WTC11 (cell line): ENCODE results near the gene C1QL1. TPM values are rescaled to one million over a fixed set of nuclear protein-coding genes. Genes with fewer than 3 reads are reported as not detected.
A peak's percentile ranks its signal among the peaks of the same experiment; 100 is the strongest.

ENCODE experiments used
- ATAC-seq: fragments of 200-7000 bp; cut with Tn5 transposase; 2 replicates; pipeline ENCODE4 v1.10.0; 2021; ENCODE audit warnings: mild to moderate bottlenecking, moderate library complexity
- CTCF ChIA-PET: fragments of 300-600 bp; sonication (Branson Sonifier 250); formaldehyde crosslinking; loops from one replicate; lab custom pipeline; 2021; ENCODE audit warnings: antibody characterized with exemption; lab: Charles Lee
- POLR2A ChIA-PET: fragments of 350-600 bp; sonication (Branson Sonifier 250); formaldehyde crosslinking; loops from one replicate; lab custom pipeline; 2021; ENCODE audit warnings: antibody characterized with exemption; lab: Charles Lee
- DNase-seq: peaks from one replicate; pipeline ENCODE4 v3.0.0; 2021; ENCODE audit warnings: low spot score
- H3K27ac Mint-ChIP-seq: 2 replicates; pipeline ENCODE4 v1.8.0; 2021; ENCODE audit warnings: mixed read lengths
- H3K27me3 Mint-ChIP-seq: 2 replicates; pipeline ENCODE4 v1.8.0; 2021; ENCODE audit warnings: low read depth, mild to moderate bottlenecking, moderate library complexity, mixed read lengths
- H3K36me3 Mint-ChIP-seq: 2 replicates; pipeline ENCODE4 v1.8.0; 2021; ENCODE audit warnings: mixed read lengths
- H3K4me1 Mint-ChIP-seq: 2 replicates; pipeline ENCODE4 v1.8.0; 2022; ENCODE audit warnings: mixed read lengths
- H3K4me3 Mint-ChIP-seq: 2 replicates; pipeline ENCODE4 v1.8.0; 2021; ENCODE audit warnings: mild to moderate bottlenecking, moderate library complexity, mixed read lengths
- H3K9me3 Mint-ChIP-seq: 2 replicates; pipeline ENCODE4 v1.8.0; 2021; ENCODE audit warnings: mixed read lengths
- ATF1 ChIP-seq: sonication (generic); formaldehyde crosslinking; IDR thresholded peaks from 2 replicates; pipeline ENCODE4 v1.8.1; 2023; ENCODE audit warnings: mild to moderate bottlenecking, moderate library complexity, missing genetic modification reagents
- ATF6 ChIP-seq: sonication (generic); formaldehyde crosslinking; IDR thresholded peaks from 2 replicates; pipeline ENCODE4 v1.8.1; 2023; ENCODE audit warnings: mild to moderate bottlenecking, missing genetic modification reagents
- ELF4 ChIP-seq: sonication (generic); formaldehyde crosslinking; IDR thresholded peaks from 2 replicates; pipeline ENCODE4 v1.8.1; 2022; ENCODE audit warnings: low read depth, mild to moderate bottlenecking, moderate library complexity, missing genetic modification reagents
- FOXK1 ChIP-seq: sonication (generic); formaldehyde crosslinking; IDR thresholded peaks from 2 replicates; pipeline ENCODE4 v1.8.0; 2022; ENCODE audit warnings: mild to moderate bottlenecking, moderate library complexity, missing genetic modification reagents
- GTF2I ChIP-seq: fragments of 250-450 bp; sonication (Bioruptor Pico); conservative IDR thresholded peaks from 2 replicates; pipeline ENCODE4 v1.4.0; 2021; ENCODE audit warnings: mild to moderate bottlenecking
- JAZF1 ChIP-seq: fragments of 250-450 bp; sonication (Bioruptor Pico); IDR thresholded peaks from 2 replicates; pipeline ENCODE4 v1.9.0; 2021; ENCODE audit warnings: moderate library complexity, mild to moderate bottlenecking, inconsistent platforms
- KAT7 ChIP-seq: sonication (generic); formaldehyde crosslinking; IDR thresholded peaks from 2 replicates; pipeline ENCODE4 v1.8.1; 2023; ENCODE audit warnings: missing genetic modification reagents, mild to moderate bottlenecking, borderline replicate concordance
- MAX ChIP-seq: sonication (generic); formaldehyde crosslinking; IDR thresholded peaks from 2 replicates; pipeline ENCODE4 v1.8.0; 2022; ENCODE audit warnings: mild to moderate bottlenecking, missing genetic modification reagents
- MYBL2 ChIP-seq: sonication (generic); formaldehyde crosslinking; IDR thresholded peaks from 2 replicates; pipeline ENCODE4 v1.8.1; 2023; ENCODE audit warnings: mild to moderate bottlenecking, moderate library complexity, missing genetic modification reagents
- NFE2L1 ChIP-seq: sonication (generic); formaldehyde crosslinking; IDR thresholded peaks from 2 replicates; pipeline ENCODE4 v1.8.1; 2023; ENCODE audit warnings: missing genetic modification reagents
- NFYB ChIP-seq: sonication (generic); formaldehyde crosslinking; conservative IDR thresholded peaks from 2 replicates; pipeline ENCODE4 v1.8.0; 2022; ENCODE audit warnings: low read depth, missing genetic modification reagents
- SOX15 ChIP-seq: fragments of 250-450 bp; sonication (Bioruptor Pico); IDR thresholded peaks from 2 replicates; pipeline ENCODE4 v1.9.0; 2021; ENCODE audit warnings: mild to moderate bottlenecking
- TEAD1 ChIP-seq: sonication (generic); formaldehyde crosslinking; IDR thresholded peaks from 2 replicates; pipeline ENCODE4 v1.8.0; 2022; ENCODE audit warnings: mild to moderate bottlenecking, missing genetic modification reagents
- TP53 ChIP-seq: sonication (generic); formaldehyde crosslinking; IDR thresholded peaks from 2 replicates; pipeline ENCODE4 v1.8.1; 2023; ENCODE audit warnings: mild to moderate bottlenecking, missing genetic modification reagents
- USF1 ChIP-seq: sonication (generic); formaldehyde crosslinking; IDR thresholded peaks from 2 replicates; pipeline ENCODE4 v1.8.0; 2022; ENCODE audit warnings: mild to moderate bottlenecking, missing genetic modification reagents
- ZNF121 ChIP-seq: sonication (generic); formaldehyde crosslinking; IDR thresholded peaks from 2 replicates; pipeline ENCODE4 v1.8.0; 2023; ENCODE audit warnings: missing genetic modification reagents
- ZNF138 ChIP-seq: sonication (generic); formaldehyde crosslinking; conservative IDR thresholded peaks from 2 replicates; pipeline ENCODE4 v1.8.1; 2022; ENCODE audit warnings: mild to moderate bottlenecking, moderate library complexity, missing genetic modification reagents
- ZNF219 ChIP-seq: sonication (generic); formaldehyde crosslinking; IDR thresholded peaks from 2 replicates; pipeline ENCODE4 v1.8.0; 2023; ENCODE audit warnings: missing genetic modification reagents, mild to moderate bottlenecking, borderline replicate concordance
- ZNF263 ChIP-seq: sonication (generic); formaldehyde crosslinking; IDR thresholded peaks from 2 replicates; pipeline ENCODE4 v1.8.1; 2022; ENCODE audit warnings: low read depth, mild to moderate bottlenecking, moderate library complexity, missing genetic modification reagents
- ZNF281 ChIP-seq: sonication (generic); formaldehyde crosslinking; IDR thresholded peaks from 2 replicates; pipeline ENCODE4 v1.8.0; 2023; ENCODE audit warnings: mild to moderate bottlenecking, missing genetic modification reagents
- ZNF416 ChIP-seq: fragments of 250-450 bp; sonication (Bioruptor Pico); IDR thresholded peaks from 2 replicates; pipeline ENCODE4 v1.9.0; 2021; ENCODE audit warnings: mild to moderate bottlenecking, inconsistent platforms
- total RNA-seq: library from RNA; stranded (reverse); gene quantifications from 3 replicates; pipeline ENCODE4 v1.2.3, GENCODE V29; 2021
- TF ChIP-seq, protein P1 (sequence below): sonication (generic); formaldehyde crosslinking; IDR thresholded peaks from 2 replicates; pipeline ENCODE4 v1.8.1; 2022; ENCODE audit warnings: mild to moderate bottlenecking, moderate library complexity, missing genetic modification reagents
- TF ChIP-seq, protein P2 (sequence below): sonication (generic); formaldehyde crosslinking; IDR thresholded peaks from 2 replicates; pipeline ENCODE4 v1.8.0; 2023; ENCODE audit warnings: missing genetic modification reagents, mild to moderate bottlenecking, borderline replicate concordance

C1QL1 gene
- total RNA-seq, 1 experiment from 2014 or later: 13.4 TPM

DNA sequence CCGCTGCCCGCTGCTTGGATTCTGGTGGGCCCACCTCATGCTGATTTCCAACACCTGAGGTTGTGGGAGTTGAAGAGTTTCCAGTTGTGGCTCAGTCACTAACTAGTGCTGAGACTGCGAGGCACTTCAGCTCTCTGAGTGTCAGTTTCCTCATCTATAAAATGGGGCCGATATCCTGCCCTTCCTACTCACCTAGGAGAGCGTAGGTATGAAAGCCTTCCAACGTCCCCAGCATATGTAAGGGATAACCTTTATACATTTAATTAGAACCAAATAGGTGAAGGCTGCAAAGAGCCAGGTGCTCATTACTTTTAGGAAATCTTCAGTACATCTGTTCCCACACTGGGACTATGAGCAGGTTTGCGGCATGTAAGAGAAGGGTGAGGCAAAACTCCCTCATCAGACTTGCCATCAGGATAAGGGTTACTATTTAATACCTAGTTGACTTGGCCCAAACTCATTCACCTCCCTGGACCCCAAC lies 19.7 kb downstream of the C1QL1 start:
- ChIA-PET CTCF (interaction anchor here (1.8 kb wide), 1 partner anchor 28 kb away, joined by 14 read pairs; no protein-coding TSS in a partner anchor), POLR2A (no interaction called here)
- peaks cover 17% of the 10 kb centered on the region for H3K4me1 Mint-ChIP-seq

DNA sequence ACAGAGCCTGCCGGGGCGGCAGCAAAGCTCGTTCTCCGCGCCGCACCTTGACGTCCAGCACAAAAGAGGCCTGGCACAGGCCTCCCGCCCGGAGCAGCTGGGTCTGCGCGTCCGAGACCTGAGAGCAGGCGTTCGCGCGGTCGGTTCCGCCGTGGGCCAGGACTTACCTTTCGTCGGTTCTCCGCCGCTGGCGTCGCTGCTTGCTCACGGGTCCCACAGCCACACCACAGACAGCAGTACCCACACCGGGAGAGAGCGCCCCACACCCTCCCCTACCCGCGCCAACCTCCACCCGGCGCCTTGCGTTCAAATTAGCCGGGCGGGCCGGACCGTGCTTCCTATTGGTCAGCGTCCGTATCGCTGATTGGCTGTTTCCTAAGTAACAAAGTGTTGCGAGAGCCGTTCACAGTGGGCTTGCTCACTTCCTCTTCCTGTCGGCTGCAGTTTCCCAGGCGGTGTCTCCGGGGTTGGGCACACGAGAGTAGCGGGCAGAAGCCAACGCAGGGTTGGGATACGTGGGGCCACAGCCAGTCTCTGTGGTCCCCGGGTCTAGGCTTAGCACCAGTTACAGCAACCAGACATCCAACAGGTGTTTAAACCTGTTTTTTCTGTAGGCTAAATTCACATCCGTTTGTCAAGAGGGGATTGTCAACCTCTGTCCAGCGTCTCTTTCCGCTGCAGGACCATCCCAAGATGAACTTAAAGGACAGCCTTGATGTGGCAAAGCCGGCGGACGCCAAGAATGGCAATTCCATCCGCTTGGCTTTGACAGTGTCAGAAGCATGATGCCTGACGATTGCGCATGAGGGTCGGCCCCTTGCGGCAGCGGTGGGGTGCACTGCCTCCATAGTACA lies 20.4 kb downstream of the C1QL1 start, which contains the start of gene KIF18B:
Gene KIF18B, minus strand, starts transcription at position 313 of the 854 bp plus-strand sequence. CDS start 11,429 bp downstream, outside the sequence.
- peak; percentile 95 for ATAC-seq
- peak within 1 kb of the TSS; percentile 57; the same call in 1 of the 2 replicates for H3K27ac Mint-ChIP-seq
- peak; percentile 89 for DNase-seq
- peak within 1 kb of the TSS; percentile 95 for H3K4me3 Mint-ChIP-seq
- POLR2A ChIA-PET: interaction anchor here (0.6 to 1.3 kb wide), 3 partner anchors 12 to 74 kb away, joined by 3 to 6 read pairs (median 4); no protein-coding TSS in a partner anchor
- H3K4me1 Mint-ChIP-seq: peaks cover 13% of the 10 kb centered on the region
- peaks cover 21% of the 10 kb centered on the region for H3K36me3 Mint-ChIP-seq
- CTCF ChIA-PET: interaction anchor here (0.9 to 1.8 kb wide), 5 partner anchors 14 to 73 kb away, joined by 3 to 14 read pairs (median 7); partner anchors contain the start of gene C1QL1
- H3K27me3 Mint-ChIP-seq: no peaks in the 10 kb centered on the region; the same call in 1 of the 2 replicates
- no peaks in the 10 kb centered on the region for H3K9me3 Mint-ChIP-seq
- TF ChIP-seq ZNF416 (CRISPR knock-in tag): no peak
- TF ChIP-seq ZNF281 (CRISPR knock-in tag): no peak
- TF ChIP-seq MAX: peak; percentile 21; the same call in 1 of the 2 replicates
- TF ChIP-seq, protein P1, sequence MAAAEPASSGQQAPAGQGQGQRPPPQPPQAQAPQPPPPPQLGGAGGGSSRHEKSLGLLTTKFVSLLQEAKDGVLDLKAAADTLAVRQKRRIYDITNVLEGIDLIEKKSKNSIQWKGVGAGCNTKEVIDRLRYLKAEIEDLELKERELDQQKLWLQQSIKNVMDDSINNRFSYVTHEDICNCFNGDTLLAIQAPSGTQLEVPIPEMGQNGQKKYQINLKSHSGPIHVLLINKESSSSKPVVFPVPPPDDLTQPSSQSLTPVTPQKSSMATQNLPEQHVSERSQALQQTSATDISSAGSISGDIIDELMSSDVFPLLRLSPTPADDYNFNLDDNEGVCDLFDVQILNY: peak; percentile 79
- TF ChIP-seq FOXK1 (CRISPR knock-in tag): peak; percentile 62
- TF ChIP-seq USF1 (CRISPR knock-in tag): no peak
- peak; percentile 40 for TF ChIP-seq NFE2L1
- 0 out of 2 replicates have a peak, but pooled peaks have one; percentile 90 for TF ChIP-seq KAT7 (CRISPR knock-in tag)
- peak; percentile 45; the same call in 1 of the 2 replicates for TF ChIP-seq ATF1 (CRISPR knock-in tag)
- TF ChIP-seq NFYB (CRISPR knock-in tag): peak; percentile 75
- TF ChIP-seq TP53 (CRISPR knock-in tag): peak; percentile 80; the same call in 1 of the 2 replicates

More for the DNA sequence above, 19.7 kb downstream of the C1QL1 start:
- no peak for ATAC-seq
- no peak for DNase-seq
- Mint-ChIP-seq H3K36me3 (peaks cover 19% of the 10 kb centered on the region), H3K4me3 (peak overlapping the region; percentile 95), H3K27me3 (no peaks in the 10 kb centered on the region; the same call in none of the 2 replicates), H3K9me3 (no peaks in the 10 kb centered on the region), H3K27ac (no peak overlapping the region)
- TF ChIP-seq SOX15 (CRISPR knock-in tag) (no peak), ZNF138 (no peak), TEAD1 (no peak), JAZF1 (CRISPR knock-in tag) (no peak), ATF6 (CRISPR knock-in tag) (no peak), ZNF121 (CRISPR knock-in tag) (no peak), ZNF219 (no peak), NFE2L1 (no peak), NFYB (CRISPR knock-in tag) (no peak), MYBL2 (CRISPR knock-in tag) (no peak), GTF2I (CRISPR knock-in tag) (no peak), ELF4 (CRISPR knock-in tag) (no peak), ZNF263 (no peak)
- TF ChIP-seq, protein P2, sequence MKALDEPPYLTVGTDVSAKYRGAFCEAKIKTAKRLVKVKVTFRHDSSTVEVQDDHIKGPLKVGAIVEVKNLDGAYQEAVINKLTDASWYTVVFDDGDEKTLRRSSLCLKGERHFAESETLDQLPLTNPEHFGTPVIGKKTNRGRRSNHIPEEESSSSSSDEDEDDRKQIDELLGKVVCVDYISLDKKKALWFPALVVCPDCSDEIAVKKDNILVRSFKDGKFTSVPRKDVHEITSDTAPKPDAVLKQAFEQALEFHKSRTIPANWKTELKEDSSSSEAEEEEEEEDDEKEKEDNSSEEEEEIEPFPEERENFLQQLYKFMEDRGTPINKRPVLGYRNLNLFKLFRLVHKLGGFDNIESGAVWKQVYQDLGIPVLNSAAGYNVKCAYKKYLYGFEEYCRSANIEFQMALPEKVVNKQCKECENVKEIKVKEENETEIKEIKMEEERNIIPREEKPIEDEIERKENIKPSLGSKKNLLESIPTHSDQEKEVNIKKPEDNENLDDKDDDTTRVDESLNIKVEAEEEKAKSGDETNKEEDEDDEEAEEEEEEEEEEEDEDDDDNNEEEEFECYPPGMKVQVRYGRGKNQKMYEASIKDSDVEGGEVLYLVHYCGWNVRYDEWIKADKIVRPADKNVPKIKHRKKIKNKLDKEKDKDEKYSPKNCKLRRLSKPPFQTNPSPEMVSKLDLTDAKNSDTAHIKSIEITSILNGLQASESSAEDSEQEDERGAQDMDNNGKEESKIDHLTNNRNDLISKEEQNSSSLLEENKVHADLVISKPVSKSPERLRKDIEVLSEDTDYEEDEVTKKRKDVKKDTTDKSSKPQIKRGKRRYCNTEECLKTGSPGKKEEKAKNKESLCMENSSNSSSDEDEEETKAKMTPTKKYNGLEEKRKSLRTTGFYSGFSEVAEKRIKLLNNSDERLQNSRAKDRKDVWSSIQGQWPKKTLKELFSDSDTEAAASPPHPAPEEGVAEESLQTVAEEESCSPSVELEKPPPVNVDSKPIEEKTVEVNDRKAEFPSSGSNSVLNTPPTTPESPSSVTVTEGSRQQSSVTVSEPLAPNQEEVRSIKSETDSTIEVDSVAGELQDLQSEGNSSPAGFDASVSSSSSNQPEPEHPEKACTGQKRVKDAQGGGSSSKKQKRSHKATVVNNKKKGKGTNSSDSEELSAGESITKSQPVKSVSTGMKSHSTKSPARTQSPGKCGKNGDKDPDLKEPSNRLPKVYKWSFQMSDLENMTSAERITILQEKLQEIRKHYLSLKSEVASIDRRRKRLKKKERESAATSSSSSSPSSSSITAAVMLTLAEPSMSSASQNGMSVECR (CRISPR knock-in tag): no peak
